ENCODE results near the gene ACTG2.

ACTG2 gene

GRCh38 chr2:73922681-73923080 is 29.9 kb downstream of the ACTG2 start:
- peaks cover 5% of the 10 kb centered on the region for H4K20me1 ChIP-seq (ENCODE audit: insufficient read depth, low read length, poor library complexity, severe bottlenecking)
- no peak overlapping the region for H3K9ac ChIP-seq (ENCODE audit: low read depth, low read length, poor library complexity, severe bottlenecking)
- H3K4me3 ChIP-seq (ENCODE audit: low read length, poor library complexity, severe bottlenecking), result no peak overlapping the region
- peaks cover 23% of the 10 kb centered on the region for H3K4me1 ChIP-seq (ENCODE audit: insufficient read depth, low read length, poor library complexity, severe bottlenecking)
- TF ChIP-seq EZH2phosphoT487 (IDR thresholded peaks at IDR 0.05; ENCODE audit: borderline replicate concordance) (no peak), CTCF (conservative IDR thresholded peaks at IDR 0.05; ENCODE audit: low read length) (no peak)
- H3K79me2 ChIP-seq (ENCODE audit: insufficient read depth, low read length), result peaks cover 14% of the 10 kb centered on the region
- 0 out of 2 replicates have a peak overlapping the region, but pooled peaks have one; percentile 1 for H2AFZ ChIP-seq (ENCODE audit: low read length)
- H3K9me2 ChIP-seq (replicated peaks; ENCODE audit: low read depth, low read length), result no peaks in the 10 kb centered on the region
- no peaks in the 10 kb centered on the region for H3K36me3 ChIP-seq (ENCODE audit: insufficient read depth, low read length)
- no peaks in the 10 kb centered on the region for H3K27me3 ChIP-seq (ENCODE audit: insufficient read depth, low read length, poor library complexity, severe bottlenecking)
- no peaks in the 10 kb centered on the region for H3F3A ChIP-seq (ENCODE audit: low read depth)
- H3K9me3 ChIP-seq (ENCODE audit: insufficient read depth, low read depth, low read length), result no peaks in the 10 kb centered on the region
- H3K4me2 ChIP-seq (ENCODE audit: low read depth, low read length, poor library complexity, severe bottlenecking), result no peak overlapping the region

- no peaks in the 10 kb centered on the region for H3K9me3 ChIP-seq (ENCODE audit: insufficient read depth, low read depth, low read length)
- no peak overlapping the region for H2AFZ ChIP-seq (ENCODE audit: low read length)
- no peaks in the 10 kb centered on the region for H3K27me3 ChIP-seq (ENCODE audit: insufficient read depth, low read length, poor library complexity, severe bottlenecking)
- H3K4me2 ChIP-seq (ENCODE audit: low read depth, low read length, poor library complexity, severe bottlenecking), result peak overlapping the region; percentile 87
- no peaks in the 10 kb centered on the region for H3K36me3 ChIP-seq (ENCODE audit: insufficient read depth, low read length)
- no peak for TF ChIP-seq EZH2phosphoT487 (IDR thresholded peaks at IDR 0.05; ENCODE audit: borderline replicate concordance)
- TF ChIP-seq CTCF (conservative IDR thresholded peaks at IDR 0.05; ENCODE audit: low read length), result no peak
- no peaks in the 10 kb centered on the region; the same call in 1 of the 2 replicates for H3F3A ChIP-seq (ENCODE audit: low read depth)
- H3K79me2 ChIP-seq (ENCODE audit: insufficient read depth, low read length), result peaks cover 39% of the 10 kb centered on the region
- peaks cover 24% of the 10 kb centered on the region for H4K20me1 ChIP-seq (ENCODE audit: insufficient read depth, low read length, poor library complexity, severe bottlenecking)
- no peak overlapping the region for H3K4me3 ChIP-seq (ENCODE audit: low read length, poor library complexity, severe bottlenecking)
- H3K9me2 ChIP-seq (replicated peaks; ENCODE audit: low read depth, low read length), result no peaks in the 10 kb centered on the region
- peaks cover 47% of the 10 kb centered on the region for H3K4me1 ChIP-seq (ENCODE audit: insufficient read depth, low read length, poor library complexity, severe bottlenecking)
- H3K9ac ChIP-seq (ENCODE audit: low read depth, low read length, poor library complexity, severe bottlenecking), result peak overlapping the region; percentile 85
These were observed 32.4 kb downstream of the ACTG2 start for GRCh38 chr2:73925033-73925704.

- TF ChIP-seq CTCF (conservative IDR thresholded peaks at IDR 0.05; ENCODE audit: low read length), result no peak
- TF ChIP-seq EZH2phosphoT487 (IDR thresholded peaks at IDR 0.05; ENCODE audit: borderline replicate concordance), result no peak
- H3K9ac ChIP-seq (ENCODE audit: low read depth, low read length, poor library complexity, severe bottlenecking), result peak overlapping the region; percentile 85
- H3K4me2 ChIP-seq (ENCODE audit: low read depth, low read length, poor library complexity, severe bottlenecking), result peak overlapping the region; percentile 87
- H3F3A ChIP-seq (ENCODE audit: low read depth), result no peaks in the 10 kb centered on the region; the same call in 1 of the 2 replicates
- no peaks in the 10 kb centered on the region for H3K27me3 ChIP-seq (ENCODE audit: insufficient read depth, low read length, poor library complexity, severe bottlenecking)
- peaks cover 46% of the 10 kb centered on the region for H3K4me1 ChIP-seq (ENCODE audit: insufficient read depth, low read length, poor library complexity, severe bottlenecking)
- no peaks in the 10 kb centered on the region for H3K9me3 ChIP-seq (ENCODE audit: insufficient read depth, low read depth, low read length)
- no peak overlapping the region for H2AFZ ChIP-seq (ENCODE audit: low read length)
- H4K20me1 ChIP-seq (ENCODE audit: insufficient read depth, low read length, poor library complexity, severe bottlenecking), result peaks cover 28% of the 10 kb centered on the region
- H3K36me3 ChIP-seq (ENCODE audit: insufficient read depth, low read length), result no peaks in the 10 kb centered on the region
- peaks cover 44% of the 10 kb centered on the region for H3K79me2 ChIP-seq (ENCODE audit: insufficient read depth, low read length)
- no peaks in the 10 kb centered on the region for H3K9me2 ChIP-seq (replicated peaks; ENCODE audit: low read depth, low read length)
- H3K4me3 ChIP-seq (ENCODE audit: low read length, poor library complexity, severe bottlenecking), result peak overlapping the region; percentile 76
These were observed 33.2 kb downstream of the ACTG2 start for GRCh38 chr2:73925853-73926492.

Measured in Loucy (cell line).